ENCODE results near the gene SLC47A2. TPM values are rescaled to one million over a fixed set of nuclear protein-coding genes. Genes with fewer than 3 reads are reported as not detected.

SLC47A2 gene
- total RNA-seq, 1 experiment from 2014 or later, result not detected

DNA sequence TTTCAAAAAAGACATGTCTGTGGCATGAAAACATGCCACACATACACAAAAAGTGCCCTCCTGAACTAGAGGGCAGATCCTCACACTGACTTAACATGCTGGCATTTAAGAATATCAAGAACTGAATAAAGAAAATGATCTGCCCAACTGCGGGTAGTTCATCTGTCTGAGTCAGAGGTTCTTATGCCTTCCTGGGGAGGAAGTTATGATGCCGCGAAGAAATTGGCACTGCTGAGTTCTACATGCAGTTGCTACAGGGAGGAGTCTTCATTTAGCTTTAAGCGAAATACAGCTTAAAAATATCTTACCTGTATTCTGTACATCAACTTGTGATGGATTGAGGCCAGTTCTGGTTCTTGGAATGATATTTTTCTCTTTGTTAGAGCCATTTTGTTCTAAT is 61.5 kb downstream of the SLC47A2 start:
- Histone ChIP-seq H3K9me2 (replicated peaks; ENCODE audit: insufficient read depth, low read length) (no peaks in the 10 kb centered on the region), H2AFZ (ENCODE audit: low read length) (no peak overlapping the region), H3K27ac (ENCODE audit: low read length) (no peak overlapping the region), H3K4me2 (ENCODE audit: low read depth, low read length, poor library complexity, severe bottlenecking) (no peak overlapping the region), H3K27me3 (ENCODE audit: low read length) (no peaks in the 10 kb centered on the region), H3K9me3 (ENCODE audit: low read length) (no peaks in the 10 kb centered on the region), H3K9ac (ENCODE audit: low read length) (no peak overlapping the region), H3K4me1 (ENCODE audit: low read length) (no peaks in the 10 kb centered on the region), H3K4me3 (ENCODE audit: low read length) (no peak overlapping the region), H3K79me2 (ENCODE audit: low read length) (no peaks in the 10 kb centered on the region), H3K36me3 (ENCODE audit: insufficient read depth, low read length) (no peaks in the 10 kb centered on the region), H4K20me1 (ENCODE audit: insufficient read depth, low read depth, low read length) (no peaks in the 10 kb centered on the region)
- no peak for DNase-seq

DNA sequence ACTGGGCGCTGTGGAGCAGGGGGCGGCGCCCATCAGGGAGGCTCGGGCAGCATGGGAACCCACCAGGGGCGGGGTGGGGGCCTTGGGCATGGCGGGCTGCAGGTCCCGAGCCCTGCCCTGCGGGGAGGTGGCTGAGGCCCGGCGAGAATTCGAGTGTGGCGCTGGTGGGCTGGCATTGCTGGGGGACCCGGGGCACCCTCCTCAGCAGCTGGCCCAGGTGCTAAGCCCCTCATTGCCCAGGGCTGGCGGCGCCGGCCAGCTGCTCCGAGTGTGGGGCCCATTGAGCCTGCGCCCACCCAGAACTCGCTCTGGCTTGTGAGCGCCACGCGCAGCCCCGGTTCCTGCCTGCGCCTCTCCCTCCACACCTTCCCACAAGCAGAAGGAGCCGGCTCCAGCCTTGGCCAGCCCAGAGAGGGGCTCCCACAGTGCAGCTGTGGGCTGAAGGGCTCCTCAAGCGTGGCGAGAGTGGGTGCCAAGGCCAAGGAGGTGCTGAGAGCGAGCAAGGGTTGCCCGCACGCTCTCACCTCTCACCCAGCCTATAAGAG is 62.0 kb downstream of the SLC47A2 start:
- Histone ChIP-seq H3K27ac (ENCODE audit: low read length) (no peak overlapping the region), H3K9me3 (ENCODE audit: low read length) (no peaks in the 10 kb centered on the region), H3K4me2 (ENCODE audit: low read depth, low read length, poor library complexity, severe bottlenecking) (no peak overlapping the region), H3K36me3 (ENCODE audit: insufficient read depth, low read length) (no peaks in the 10 kb centered on the region), H3K79me2 (ENCODE audit: low read length) (no peaks in the 10 kb centered on the region), H3K4me3 (ENCODE audit: low read length) (no peak overlapping the region), H3K9me2 (replicated peaks; ENCODE audit: insufficient read depth, low read length) (no peaks in the 10 kb centered on the region), H3K4me1 (ENCODE audit: low read length) (no peaks in the 10 kb centered on the region), H3K9ac (ENCODE audit: low read length) (no peak overlapping the region), H4K20me1 (ENCODE audit: insufficient read depth, low read depth, low read length) (no peaks in the 10 kb centered on the region), H2AFZ (ENCODE audit: low read length) (no peak overlapping the region), H3K27me3 (ENCODE audit: low read length) (no peaks in the 10 kb centered on the region)
- DNase-seq, result no peak

DNA sequence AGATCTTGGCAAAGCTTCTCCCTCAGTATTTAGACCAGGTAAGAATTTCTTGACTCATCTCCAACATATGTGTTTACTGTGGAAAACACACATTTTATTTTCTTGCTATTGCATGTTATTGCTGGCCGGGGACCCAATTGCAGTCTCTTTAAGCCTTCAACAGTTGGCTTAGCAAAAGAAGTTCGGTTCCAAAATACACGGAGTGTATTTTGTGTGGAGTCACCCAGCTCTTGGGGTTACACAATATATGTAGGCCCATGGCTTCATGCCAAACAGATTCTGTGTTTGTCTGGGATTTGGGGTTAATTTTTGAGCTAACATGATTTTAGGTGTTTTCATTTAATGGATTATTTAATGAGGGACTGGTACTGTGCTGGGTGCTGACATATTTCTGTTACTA is 63.8 kb downstream of the SLC47A2 start:
- Histone ChIP-seq H3K9ac (ENCODE audit: low read length) (no peak overlapping the region), H3K27ac (ENCODE audit: low read length) (no peak overlapping the region), H3K4me1 (ENCODE audit: low read length) (peaks cover 17% of the 10 kb centered on the region), H3K79me2 (ENCODE audit: low read length) (no peaks in the 10 kb centered on the region), H2AFZ (ENCODE audit: low read length) (no peak overlapping the region), H3K4me2 (ENCODE audit: low read depth, low read length, poor library complexity, severe bottlenecking) (no peak overlapping the region), H3K4me3 (ENCODE audit: low read length) (no peak overlapping the region), H3K9me2 (replicated peaks; ENCODE audit: insufficient read depth, low read length) (no peaks in the 10 kb centered on the region), H3K27me3 (ENCODE audit: low read length) (no peaks in the 10 kb centered on the region), H4K20me1 (ENCODE audit: insufficient read depth, low read depth, low read length) (0 out of 2 replicates have a peak, but pooled peaks cover 2% of the 10 kb centered on the region), H3K9me3 (ENCODE audit: low read length) (no peaks in the 10 kb centered on the region), H3K36me3 (ENCODE audit: insufficient read depth, low read length) (no peaks in the 10 kb centered on the region)
- DNase-seq, result no peak

DNA sequence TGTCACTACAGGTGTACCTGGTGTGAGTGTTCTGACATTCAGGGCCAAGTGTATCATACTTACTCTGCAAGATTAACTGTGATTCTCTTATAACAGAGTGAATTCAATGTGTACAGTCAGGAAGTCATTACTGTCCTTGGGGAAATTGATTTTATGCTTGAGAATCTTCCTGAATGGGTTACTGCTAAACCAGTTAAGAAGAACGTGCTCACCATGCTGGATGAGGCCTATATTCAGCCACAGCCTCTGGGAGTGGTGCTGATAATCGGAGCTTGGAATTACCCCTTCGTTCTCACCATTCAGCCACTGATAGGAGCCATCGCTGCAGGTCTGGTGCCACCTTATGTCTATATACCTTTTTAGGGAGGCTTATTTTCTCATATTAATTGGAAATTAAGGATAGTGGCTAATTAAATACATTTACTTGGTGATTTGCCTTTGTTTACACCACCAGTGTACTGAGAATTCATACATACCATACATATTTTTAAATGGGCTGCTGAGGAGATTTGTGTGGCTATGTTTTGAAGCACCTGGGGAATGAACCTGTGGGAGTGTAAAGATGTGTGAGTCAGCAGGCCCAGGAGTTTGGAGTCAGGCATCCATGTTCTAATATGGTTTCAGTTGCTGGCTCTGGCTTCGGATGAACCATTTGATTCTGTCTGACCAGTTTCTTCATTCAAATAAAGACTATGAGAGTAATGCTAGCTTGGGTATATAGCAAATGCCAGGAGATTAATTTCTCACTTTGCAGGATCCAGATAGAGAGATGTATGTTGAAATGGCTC is 64.7 kb downstream of the SLC47A2 start:
- DNase-seq, result no peak
- no peaks in the 10 kb centered on the region for H3K9me2 ChIP-seq (replicated peaks; ENCODE audit: insufficient read depth, low read length)
- H3K4me3 ChIP-seq (ENCODE audit: low read length), result no peak overlapping the region
- H3K27ac ChIP-seq (ENCODE audit: low read length), result no peak overlapping the region
- H3K36me3 ChIP-seq (ENCODE audit: insufficient read depth, low read length), result no peaks in the 10 kb centered on the region
- no peaks in the 10 kb centered on the region for H3K27me3 ChIP-seq (ENCODE audit: low read length)
- no peak overlapping the region for H2AFZ ChIP-seq (ENCODE audit: low read length)
- H3K4me1 ChIP-seq (ENCODE audit: low read length), result peaks cover 18% of the 10 kb centered on the region
- H3K9ac ChIP-seq (ENCODE audit: low read length), result no peak overlapping the region
- no peaks in the 10 kb centered on the region for H3K9me3 ChIP-seq (ENCODE audit: low read length)
- no peaks in the 10 kb centered on the region for H3K79me2 ChIP-seq (ENCODE audit: low read length)
- no peak overlapping the region for H3K4me2 ChIP-seq (ENCODE audit: low read depth, low read length, poor library complexity, severe bottlenecking)
- 0 out of 2 replicates have a peak, but pooled peaks cover 2% of the 10 kb centered on the region for H4K20me1 ChIP-seq (ENCODE audit: insufficient read depth, low read depth, low read length)

DNA sequence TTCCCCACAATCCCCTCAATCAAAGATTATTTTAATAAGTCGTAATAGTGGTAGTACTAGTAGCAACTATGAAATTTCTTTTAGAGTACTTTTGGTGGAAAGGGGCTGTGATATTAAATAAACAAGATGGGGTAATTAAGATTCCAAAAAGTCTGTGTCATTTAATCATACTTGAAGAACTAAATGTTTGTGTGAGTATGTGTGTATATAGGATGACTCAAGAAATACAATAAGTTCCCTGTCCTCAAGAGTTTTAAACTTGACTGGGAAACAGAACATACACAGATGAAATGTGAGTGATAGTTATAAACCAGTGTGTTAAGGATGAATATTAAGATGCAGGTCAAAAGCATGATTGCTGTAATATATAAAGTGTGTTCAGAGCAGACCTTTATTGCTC is 65.6 kb downstream of the SLC47A2 start:
- H3K36me3 ChIP-seq (ENCODE audit: insufficient read depth, low read length), result no peaks in the 10 kb centered on the region
- 0 out of 2 replicates have a peak, but pooled peaks cover 2% of the 10 kb centered on the region for H4K20me1 ChIP-seq (ENCODE audit: insufficient read depth, low read depth, low read length)
- no peak for DNase-seq
- no peaks in the 10 kb centered on the region for H3K79me2 ChIP-seq (ENCODE audit: low read length)
- no peak overlapping the region for H3K4me2 ChIP-seq (ENCODE audit: low read depth, low read length, poor library complexity, severe bottlenecking)
- H3K9me2 ChIP-seq (replicated peaks; ENCODE audit: insufficient read depth, low read length), result no peaks in the 10 kb centered on the region
- H3K9ac ChIP-seq (ENCODE audit: low read length), result no peak overlapping the region
- H3K9me3 ChIP-seq (ENCODE audit: low read length), result no peaks in the 10 kb centered on the region
- H3K27me3 ChIP-seq (ENCODE audit: low read length), result no peaks in the 10 kb centered on the region
- peaks cover 18% of the 10 kb centered on the region for H3K4me1 ChIP-seq (ENCODE audit: low read length)
- H3K27ac ChIP-seq (ENCODE audit: low read length), result no peak overlapping the region
- H3K4me3 ChIP-seq (ENCODE audit: low read length), result no peak overlapping the region
- no peak overlapping the region for H2AFZ ChIP-seq (ENCODE audit: low read length)

DNA sequence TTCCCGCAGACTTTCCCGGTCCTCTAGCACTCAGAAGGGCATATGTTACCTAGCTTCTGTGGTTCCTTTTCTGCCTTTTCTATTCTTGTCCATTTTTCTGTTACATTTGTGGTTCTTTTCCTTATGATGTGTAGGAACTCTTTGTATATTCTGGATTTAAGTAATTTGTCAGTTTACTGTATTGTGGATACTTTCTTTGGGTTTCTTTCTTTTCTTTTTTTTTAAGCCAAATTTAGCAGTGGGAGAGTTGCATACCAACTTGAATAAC is 67.2 kb downstream of the SLC47A2 start:
- no peak for DNase-seq
- H3K36me3 ChIP-seq (ENCODE audit: insufficient read depth, low read length), result no peaks in the 10 kb centered on the region
- no peaks in the 10 kb centered on the region for H3K79me2 ChIP-seq (ENCODE audit: low read length)
- 0 out of 2 replicates have a peak, but pooled peaks cover 2% of the 10 kb centered on the region for H4K20me1 ChIP-seq (ENCODE audit: insufficient read depth, low read depth, low read length)
- peak overlapping the region; percentile 69 for H3K4me2 ChIP-seq (ENCODE audit: low read depth, low read length, poor library complexity, severe bottlenecking)
- no peaks in the 10 kb centered on the region for H3K9me2 ChIP-seq (replicated peaks; ENCODE audit: insufficient read depth, low read length)
- no peak overlapping the region for H3K27ac ChIP-seq (ENCODE audit: low read length)
- no peak overlapping the region for H3K9ac ChIP-seq (ENCODE audit: low read length)
- no peaks in the 10 kb centered on the region for H3K27me3 ChIP-seq (ENCODE audit: low read length)
- peaks cover 18% of the 10 kb centered on the region for H3K4me1 ChIP-seq (ENCODE audit: low read length)
- no peak overlapping the region for H2AFZ ChIP-seq (ENCODE audit: low read length)
- H3K4me3 ChIP-seq (ENCODE audit: low read length), result no peak overlapping the region; the same call in 1 of the 2 replicates
- no peaks in the 10 kb centered on the region for H3K9me3 ChIP-seq (ENCODE audit: low read length)

DNA sequence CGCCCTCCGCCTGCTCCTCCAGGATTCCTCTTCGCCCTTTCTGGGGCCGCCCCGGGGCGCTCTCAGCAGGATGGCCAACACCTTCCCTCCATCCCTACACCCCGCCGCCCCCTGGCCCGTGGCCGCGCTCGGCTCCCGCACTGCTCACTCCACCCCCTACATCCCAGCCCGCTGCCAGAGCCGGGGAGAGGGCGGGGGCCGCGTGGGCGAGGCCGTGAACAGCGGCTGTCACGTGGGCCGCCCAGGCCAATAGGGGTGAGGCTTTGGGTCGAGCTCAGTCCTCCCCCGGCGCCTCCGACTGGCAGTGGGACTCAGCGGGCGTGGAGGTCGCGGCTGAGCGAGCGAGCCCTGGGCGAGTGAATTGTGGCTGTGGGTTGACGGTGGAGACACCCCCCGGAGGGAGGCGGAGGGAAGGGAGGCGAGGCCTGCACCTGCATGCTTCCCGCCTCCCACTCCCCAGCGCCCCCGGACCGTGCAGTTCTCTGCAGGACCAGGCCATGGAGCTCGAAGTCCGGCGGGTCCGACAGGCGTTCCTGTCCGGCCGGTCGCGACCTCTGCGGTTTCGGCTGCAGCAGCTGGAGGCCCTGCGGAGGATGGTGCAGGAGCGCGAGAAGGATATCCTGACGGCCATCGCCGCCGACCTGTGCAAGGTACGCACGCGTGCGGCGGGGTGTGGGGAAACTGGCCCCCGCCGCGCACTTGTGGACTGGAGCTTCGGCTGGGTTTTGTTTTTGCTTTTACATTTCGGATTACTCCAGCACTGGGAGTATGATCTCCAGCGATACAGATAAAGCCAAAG is 67.7 kb downstream of the SLC47A2 start, which contains the start of gene ALDH3A2:
Gene ALDH3A2 (plus strand): TSS at position 277 of the 799 bp plus-strand sequence. CDS start 221 bp downstream, at position 498.
- Histone ChIP-seq H3K79me2 (ENCODE audit: low read length) (no peaks in the 10 kb centered on the region), H4K20me1 (ENCODE audit: insufficient read depth, low read depth, low read length) (0 out of 2 replicates have a peak, but pooled peaks cover 2% of the 10 kb centered on the region), H2AFZ (ENCODE audit: low read length) (peak within 1 kb of the TSS; percentile 90), H3K27me3 (ENCODE audit: low read length) (no peaks in the 10 kb centered on the region), H3K9me3 (ENCODE audit: low read length) (no peaks in the 10 kb centered on the region), H3K9me2 (replicated peaks; ENCODE audit: insufficient read depth, low read length) (no peaks in the 10 kb centered on the region), H3K27ac (ENCODE audit: low read length) (no peak within 1 kb of the TSS), H3K4me2 (ENCODE audit: low read depth, low read length, poor library complexity, severe bottlenecking) (peak within 1 kb of the TSS; percentile 69), H3K4me3 (ENCODE audit: low read length) (peak within 1 kb of the TSS; percentile 64), H3K4me1 (ENCODE audit: low read length) (peaks cover 18% of the 10 kb centered on the region), H3K36me3 (ENCODE audit: insufficient read depth, low read length) (no peaks in the 10 kb centered on the region), H3K9ac (ENCODE audit: low read length) (peak within 1 kb of the TSS; percentile 64)
- peak; percentile 83 for DNase-seq
